VCaP (cell line): Measurements from ENCODE around the gene EIF3K.
"Not testable (repeated sequence)": the region's sequence is repeated elsewhere in the genome, so short reads cannot be mapped to it uniquely, and the experiment has no call there.

Experiments used
- H3K27ac ChIP-seq: fragments of 450-650 bp; 2 replicates; pipeline ENCODE4 v1.5.1; 2017
- CTCF ChIP-seq: fragments of 450-650 bp; conservative IDR thresholded peaks from 2 replicates; pipeline ENCODE4 v1.5.1; 2017; ENCODE audit warnings: mild to moderate bottlenecking, moderate library complexity

Gene EIF3K

GRCh38 chr19:38618590-38619360 is at the start of gene EIF3K:
EIF3K (plus strand) TSS chr19:38619188; CDS start chr19:38619269, 81 bp downstream.
- peak within 1 kb of the TSS; percentile 94 for H3K27ac ChIP-seq
- TF ChIP-seq CTCF = no peak

GRCh38 chr19:38569368-38569983 is 49.5 kb upstream of the EIF3K start:
- no peak for TF ChIP-seq CTCF
- no peak overlapping the region for H3K27ac ChIP-seq

GRCh38 chr19:38571682-38572081 is 47.3 kb upstream of the EIF3K start:
- no peak for TF ChIP-seq CTCF

GRCh38 chr19:38577826-38578225 is 41.2 kb upstream of the EIF3K start:
- TF ChIP-seq CTCF = no peak

More at GRCh38 chr19:38571682-38572081, 47.3 kb upstream of the EIF3K start:
- no peak overlapping the region for H3K27ac ChIP-seq

GRCh38 chr19:38579304-38579703 is 39.7 kb upstream of the EIF3K start:
- H3K27ac ChIP-seq = not testable (repeated sequence)

More at GRCh38 chr19:38577826-38578225, 41.2 kb upstream of the EIF3K start:
- H3K27ac ChIP-seq = no peak overlapping the region

GRCh38 chr19:38580080-38580479 is 38.9 kb upstream of the EIF3K start:
- TF ChIP-seq CTCF = no peak
- H3K27ac ChIP-seq = no peak overlapping the region

GRCh38 chr19:38583219-38583984 is 35.6 kb upstream of the EIF3K start:
- no peak for TF ChIP-seq CTCF
- H3K27ac ChIP-seq = no peak overlapping the region
